Prostate gland (tissue), 2 donors: Measurements from ENCODE around the gene SRGAP1.

ENCODE experiments used
- POLR2A ChIP-seq: fragments of 450-650 bp; IDR thresholded peaks from one replicate; pipeline ENCODE4 v1.6.1; 2016; ENCODE audit warnings: antibody characterized with exemption, mild to moderate bottlenecking
- POLR2AphosphoS5 ChIP-seq: sonication (generic); formaldehyde crosslinking; IDR thresholded peaks from one replicate; pipeline ENCODE4 v1.6.1; 2017; ENCODE audit warnings: antibody characterized with exemption
- TF ChIP-seq, protein P1 (sequence below), 4 experiments: fragments of 200-600 bp in 2 of 4; fragments of 450-650 bp in 2 of 4; sonication (generic) in 2 of 4; IDR thresholded peaks; 1 replicate in 3 of 4; 2 replicates in 1 of 4; pipeline ENCODE4 v1.5.1; 2016 to 2019; ENCODE audit warnings: antibody characterized with exemption in 4 of 4, mild to moderate bottlenecking in 2 of 4, moderate library complexity in 2 of 4

GRCh38 chr12:64116969-64117368 lies 272.5 kb downstream of the SRGAP1 start:
- TF ChIP-seq, protein P1, sequence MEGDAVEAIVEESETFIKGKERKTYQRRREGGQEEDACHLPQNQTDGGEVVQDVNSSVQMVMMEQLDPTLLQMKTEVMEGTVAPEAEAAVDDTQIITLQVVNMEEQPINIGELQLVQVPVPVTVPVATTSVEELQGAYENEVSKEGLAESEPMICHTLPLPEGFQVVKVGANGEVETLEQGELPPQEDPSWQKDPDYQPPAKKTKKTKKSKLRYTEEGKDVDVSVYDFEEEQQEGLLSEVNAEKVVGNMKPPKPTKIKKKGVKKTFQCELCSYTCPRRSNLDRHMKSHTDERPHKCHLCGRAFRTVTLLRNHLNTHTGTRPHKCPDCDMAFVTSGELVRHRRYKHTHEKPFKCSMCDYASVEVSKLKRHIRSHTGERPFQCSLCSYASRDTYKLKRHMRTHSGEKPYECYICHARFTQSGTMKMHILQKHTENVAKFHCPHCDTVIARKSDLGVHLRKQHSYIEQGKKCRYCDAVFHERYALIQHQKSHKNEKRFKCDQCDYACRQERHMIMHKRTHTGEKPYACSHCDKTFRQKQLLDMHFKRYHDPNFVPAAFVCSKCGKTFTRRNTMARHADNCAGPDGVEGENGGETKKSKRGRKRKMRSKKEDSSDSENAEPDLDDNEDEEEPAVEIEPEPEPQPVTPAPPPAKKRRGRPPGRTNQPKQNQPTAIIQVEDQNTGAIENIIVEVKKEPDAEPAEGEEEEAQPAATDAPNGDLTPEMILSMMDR (IDR thresholded peaks at IDR 0.05): no peak
- no peak for TF ChIP-seq POLR2A
- TF ChIP-seq POLR2AphosphoS5: no peak
